ENCODE results near the gene TNIK. TPM values are rescaled to one million over a fixed set of nuclear protein-coding genes. Genes with fewer than 3 reads are reported as not detected.

The TNIK gene
- total RNA-seq, 6 donors from 2014 or later: 23.2 to 74.4 (median 38.3) TPM

GRCh38 chr3:171445620-171446204 lies 14.5 kb downstream of the TNIK start:
- WGBS, 2 donors: 85 to 91% methylated on average over 6 of the region's 6 CpGs
- DNase-seq (no peak), ATAC-seq (ENCODE audit: low FRiP score in 2 of 2) (no peak)

GRCh38 chr3:171444001-171444690 lies 16.1 kb downstream of the TNIK start:
- Histone ChIP-seq H3K4me1 (peaks cover 0 to 9% (median 0%) of the 10 kb centered on the region in 4 donors), H3K36me3 (no peaks in the 10 kb centered on the region), H3K27ac (no peak overlapping the region), H3K4me3 (no peak overlapping the region), H3K9me3 (no peaks in the 10 kb centered on the region), H3K27me3 (no peaks in the 10 kb centered on the region)
- 67 to 70% methylated on average over 3 of the region's 3 CpGs for WGBS, 2 donors
- no peak for ATAC-seq (ENCODE audit: low FRiP score in 2 of 2)
- no peak for TF ChIP-seq CTCF (IDR thresholded peaks at IDR 0.05)
- no peak for TF ChIP-seq POLR2AphosphoS5 (IDR thresholded peaks at IDR 0.05)
- TF ChIP-seq POLR2A (IDR thresholded peaks at IDR 0.05): no peak
- no peak for TF ChIP-seq EP300 (IDR thresholded peaks at IDR 0.05)
- DNase-seq: no peak

More at GRCh38 chr3:171445620-171446204, 14.5 kb downstream of the TNIK start:
- TF ChIP-seq EP300 (IDR thresholded peaks at IDR 0.05) (no peak), CTCF (IDR thresholded peaks at IDR 0.05) (no peak), POLR2AphosphoS5 (IDR thresholded peaks at IDR 0.05) (no peak), POLR2A (IDR thresholded peaks at IDR 0.05) (no peak)
- H3K27ac ChIP-seq: no peak overlapping the region
- H3K9me3 ChIP-seq: no peaks in the 10 kb centered on the region
- peaks cover 0 to 9% (median 0%) of the 10 kb centered on the region in 4 donors for H3K4me1 ChIP-seq
- no peak overlapping the region for H3K4me3 ChIP-seq
- no peaks in the 10 kb centered on the region for H3K36me3 ChIP-seq
- no peaks in the 10 kb centered on the region for H3K27me3 ChIP-seq

GRCh38 chr3:171443211-171443957 lies 16.8 kb downstream of the TNIK start:
- ATAC-seq (ENCODE audit: low FRiP score in 2 of 2): no peak
- Histone ChIP-seq H3K27ac (no peak overlapping the region), H3K27me3 (no peaks in the 10 kb centered on the region), H3K9me3 (no peaks in the 10 kb centered on the region), H3K4me1 (peaks cover 0 to 9% (median 0%) of the 10 kb centered on the region in 4 donors), H3K4me3 (no peak overlapping the region), H3K36me3 (no peaks in the 10 kb centered on the region)
- no peak for DNase-seq
- TF ChIP-seq POLR2A (IDR thresholded peaks at IDR 0.05) (no peak), CTCF (IDR thresholded peaks at IDR 0.05) (no peak), POLR2AphosphoS5 (IDR thresholded peaks at IDR 0.05) (no peak), EP300 (IDR thresholded peaks at IDR 0.05) (no peak)
- WGBS, 2 donors: 60 to 72% methylated on average over 6 of the region's 6 CpGs

- DNase-seq: no peak
- Histone ChIP-seq H3K27me3 (no peaks in the 10 kb centered on the region), H3K36me3 (no peaks in the 10 kb centered on the region), H3K4me3 (no peak overlapping the region), H3K9me3 (no peaks in the 10 kb centered on the region), H3K4me1 (peaks cover 0 to 9% (median 0%) of the 10 kb centered on the region in 4 donors), H3K27ac (no peak overlapping the region)
- no peak for TF ChIP-seq CTCF (IDR thresholded peaks at IDR 0.05)
- TF ChIP-seq POLR2AphosphoS5 (IDR thresholded peaks at IDR 0.05): no peak
- TF ChIP-seq EP300 (IDR thresholded peaks at IDR 0.05): no peak
- no peak for TF ChIP-seq POLR2A (IDR thresholded peaks at IDR 0.05)
- WGBS, 2 donors: 33 to 48% methylated on average over 2 of the region's 2 CpGs
- no peak for ATAC-seq (ENCODE audit: low FRiP score in 2 of 2)
Observed at GRCh38 chr3:171442184-171442583, 18.0 kb downstream of the TNIK start.

All from upper lobe of left lung (tissue), 6 donors.